Memory B cell (primary cell): ENCODE results near the gene SCN2B.
A peak's percentile ranks its signal among the peaks of the same experiment; 100 is the strongest.

Experiments
- ATAC-seq: fragments of 150-1000 bp; cut with Tn5 transposase; 2 replicates; pipeline ENCODE4 v1.10.0; 2021; ENCODE audit warnings: low read depth, mild to moderate bottlenecking, moderate library complexity
- DNase-seq, 2 donors: peaks; one replicate each; pipeline ENCODE4 v3.0.0; 2022; ENCODE audit warnings: low spot score in 2 of 2
- H3K27ac Mint-ChIP-seq: one replicate; pipeline ENCODE4 v1.8.0; 2022; ENCODE audit warnings: mild to moderate bottlenecking, moderate library complexity, mixed read lengths
- H3K27me3 Mint-ChIP-seq: one replicate; pipeline ENCODE4 v1.8.0; 2022; ENCODE audit warnings: mixed read lengths
- H3K36me3 Mint-ChIP-seq: one replicate; pipeline ENCODE4 v1.8.0; 2022; ENCODE audit warnings: mild to moderate bottlenecking, mixed read lengths
- H3K4me1 Mint-ChIP-seq: one replicate; pipeline ENCODE4 v1.8.0; 2022; ENCODE audit warnings: mixed read lengths
- H3K4me3 Mint-ChIP-seq: one replicate; pipeline ENCODE4 v1.8.0; 2022; ENCODE audit warnings: mild to moderate bottlenecking, moderate library complexity, mixed read lengths
- H3K9me3 Mint-ChIP-seq: one replicate; pipeline ENCODE4 v1.8.0; 2022; ENCODE audit warnings: mixed read lengths

The SCN2B gene

GRCh38 chr11:118175031-118175992 is 1.1 kb downstream of the SCN2B start:
- no peak for ATAC-seq
- DNase-seq = no peak
- H3K4me1 Mint-ChIP-seq = peaks cover 3% of the 10 kb centered on the region
- no peaks in the 10 kb centered on the region for H3K36me3 Mint-ChIP-seq
- no peak overlapping the region for H3K4me3 Mint-ChIP-seq
- no peaks in the 10 kb centered on the region for H3K9me3 Mint-ChIP-seq
- peaks cover 14% of the 10 kb centered on the region for H3K27me3 Mint-ChIP-seq
- peak overlapping the region; percentile 12 for H3K27ac Mint-ChIP-seq

- ATAC-seq = no peak
- no peak for DNase-seq
- H3K9me3 Mint-ChIP-seq = no peaks in the 10 kb centered on the region
- H3K36me3 Mint-ChIP-seq = no peaks in the 10 kb centered on the region
- peaks cover 14% of the 10 kb centered on the region for H3K27me3 Mint-ChIP-seq
- no peak overlapping the region for H3K4me3 Mint-ChIP-seq
- no peak overlapping the region for H3K27ac Mint-ChIP-seq
- H3K4me1 Mint-ChIP-seq = peaks cover 3% of the 10 kb centered on the region
Observed at GRCh38 chr11:118174006-118174567, 2.4 kb downstream of the SCN2B start.

- ATAC-seq = no peak
- peaks cover 14% of the 10 kb centered on the region for H3K27me3 Mint-ChIP-seq
- DNase-seq = no peak
- no peaks in the 10 kb centered on the region for H3K9me3 Mint-ChIP-seq
- no peak overlapping the region for H3K4me3 Mint-ChIP-seq
- no peak overlapping the region for H3K27ac Mint-ChIP-seq
- H3K36me3 Mint-ChIP-seq = no peaks in the 10 kb centered on the region
- peaks cover 3% of the 10 kb centered on the region for H3K4me1 Mint-ChIP-seq
Observed at GRCh38 chr11:118172356-118172755, 4.1 kb downstream of the SCN2B start.

GRCh38 chr11:118171269-118172062 is 5.0 kb downstream of the SCN2B start:
- DNase-seq (peak; percentile 62 to 74), ATAC-seq (peak; percentile 86)
- Mint-ChIP-seq H3K4me1 (peaks cover 3% of the 10 kb centered on the region), H3K27me3 (peaks cover 15% of the 10 kb centered on the region), H3K36me3 (no peaks in the 10 kb centered on the region), H3K27ac (no peak overlapping the region), H3K9me3 (no peaks in the 10 kb centered on the region), H3K4me3 (no peak overlapping the region)

- Mint-ChIP-seq H3K4me1 (no peaks in the 10 kb centered on the region), H3K9me3 (no peaks in the 10 kb centered on the region), H3K27ac (no peak overlapping the region), H3K27me3 (peaks cover 12% of the 10 kb centered on the region), H3K36me3 (no peaks in the 10 kb centered on the region), H3K4me3 (no peak overlapping the region)
- DNase-seq (no peak), ATAC-seq (no peak)
Observed at GRCh38 chr11:118170882-118171268, 5.6 kb downstream of the SCN2B start.

- Mint-ChIP-seq H3K4me3 (no peak overlapping the region), H3K4me1 (no peaks in the 10 kb centered on the region), H3K27ac (no peak overlapping the region), H3K9me3 (no peaks in the 10 kb centered on the region), H3K27me3 (peaks cover 10% of the 10 kb centered on the region), H3K36me3 (no peaks in the 10 kb centered on the region)
- no peak for DNase-seq
- ATAC-seq = no peak
Observed at GRCh38 chr11:118170231-118170630, 6.2 kb downstream of the SCN2B start.

- no peak overlapping the region for H3K4me3 Mint-ChIP-seq
- DNase-seq (no peak), ATAC-seq (no peak)
- H3K27ac Mint-ChIP-seq = no peak overlapping the region
- H3K9me3 Mint-ChIP-seq = no peaks in the 10 kb centered on the region
- H3K27me3 Mint-ChIP-seq = peaks cover 9% of the 10 kb centered on the region
- H3K36me3 Mint-ChIP-seq = no peaks in the 10 kb centered on the region
- H3K4me1 Mint-ChIP-seq = no peaks in the 10 kb centered on the region
Observed at GRCh38 chr11:118169300-118170140, 6.9 kb downstream of the SCN2B start.

- Mint-ChIP-seq H3K27ac (no peak overlapping the region), H3K27me3 (peaks cover 10% of the 10 kb centered on the region), H3K36me3 (no peaks in the 10 kb centered on the region), H3K4me3 (no peak overlapping the region), H3K4me1 (no peaks in the 10 kb centered on the region), H3K9me3 (no peaks in the 10 kb centered on the region)
- no peak for ATAC-seq
- DNase-seq = no peak
Observed at GRCh38 chr11:118168751-118169150, 7.7 kb downstream of the SCN2B start.

GRCh38 chr11:118168316-118168715 is 8.1 kb downstream of the SCN2B start:
- Mint-ChIP-seq H3K36me3 (no peaks in the 10 kb centered on the region), H3K27me3 (peaks cover 13% of the 10 kb centered on the region), H3K9me3 (no peaks in the 10 kb centered on the region), H3K27ac (no peak overlapping the region), H3K4me1 (no peaks in the 10 kb centered on the region), H3K4me3 (no peak overlapping the region)
- DNase-seq = no peak
- ATAC-seq = no peak

GRCh38 chr11:118167906-118168305 is 8.5 kb downstream of the SCN2B start:
- H3K36me3 Mint-ChIP-seq = no peaks in the 10 kb centered on the region
- H3K27ac Mint-ChIP-seq = no peak overlapping the region
- no peaks in the 10 kb centered on the region for H3K9me3 Mint-ChIP-seq
- no peak for ATAC-seq
- no peak overlapping the region for H3K4me3 Mint-ChIP-seq
- H3K4me1 Mint-ChIP-seq = no peaks in the 10 kb centered on the region
- no peak for DNase-seq
- peaks cover 13% of the 10 kb centered on the region for H3K27me3 Mint-ChIP-seq

- DNase-seq (no peak), ATAC-seq (no peak)
- Mint-ChIP-seq H3K27me3 (peaks cover 16% of the 10 kb centered on the region), H3K36me3 (no peaks in the 10 kb centered on the region), H3K4me1 (no peaks in the 10 kb centered on the region), H3K27ac (no peak overlapping the region), H3K4me3 (no peak overlapping the region), H3K9me3 (no peaks in the 10 kb centered on the region)
Observed at GRCh38 chr11:118167253-118167652, 9.2 kb downstream of the SCN2B start.

GRCh38 chr11:118166641-118167040 is 9.8 kb downstream of the SCN2B start:
- Mint-ChIP-seq H3K27me3 (peaks cover 20% of the 10 kb centered on the region), H3K36me3 (no peaks in the 10 kb centered on the region), H3K27ac (no peak overlapping the region), H3K9me3 (no peaks in the 10 kb centered on the region), H3K4me1 (no peaks in the 10 kb centered on the region), H3K4me3 (no peak overlapping the region)
- DNase-seq (no peak), ATAC-seq (no peak)

GRCh38 chr11:118164885-118165284 is 11.6 kb downstream of the SCN2B start:
- no peak for ATAC-seq
- Mint-ChIP-seq H3K4me1 (no peaks in the 10 kb centered on the region), H3K27ac (no peak overlapping the region), H3K27me3 (peaks cover 20% of the 10 kb centered on the region), H3K36me3 (no peaks in the 10 kb centered on the region), H3K4me3 (no peak overlapping the region), H3K9me3 (no peaks in the 10 kb centered on the region)
- DNase-seq = no peak
